ENCODE data around the gene HOOK1.
"Not testable (repeated sequence)": the region's sequence is repeated elsewhere in the genome, so short reads cannot be mapped to it uniquely, and the experiment has no call there.

The HOOK1 gene

GRCh38 chr1:59819566-59820438, 5.1 kb downstream of the HOOK1 start:
- FAIRE-seq, result peak; percentile 74
- DNase-seq (ENCODE audit: low spot score), result peak; percentile 10

GRCh38 chr1:59827055-59827643, 12.4 kb downstream of the HOOK1 start:
- FAIRE-seq, result peak; percentile 33
- DNase-seq (ENCODE audit: low spot score), result no peak

- DNase-seq (ENCODE audit: low spot score), result no peak
- no peak for FAIRE-seq
These were observed 13.4 kb downstream of the HOOK1 start for GRCh38 chr1:59828160-59828559.

GRCh38 chr1:59831529-59831928, 16.8 kb downstream of the HOOK1 start:
- no peak for DNase-seq (ENCODE audit: low spot score)

GRCh38 chr1:59833022-59833421, 18.3 kb downstream of the HOOK1 start:
- FAIRE-seq, result peak; percentile 22

More at GRCh38 chr1:59831529-59831928, 16.8 kb downstream of the HOOK1 start:
- no peak for FAIRE-seq

GRCh38 chr1:59833991-59834390, 19.2 kb downstream of the HOOK1 start:
- no peak for DNase-seq (ENCODE audit: low spot score)
- no peak for FAIRE-seq

More at GRCh38 chr1:59833022-59833421, 18.3 kb downstream of the HOOK1 start:
- DNase-seq (ENCODE audit: low spot score), result no peak

- DNase-seq (ENCODE audit: low spot score); FAIRE-seq: not testable (repeated sequence)
These were observed 23.1 kb downstream of the HOOK1 start for GRCh38 chr1:59837857-59838256.

GRCh38 chr1:59845091-59845490, 30.3 kb downstream of the HOOK1 start:
- FAIRE-seq (no peak), DNase-seq (ENCODE audit: low spot score) (no peak)

- no peak for DNase-seq (ENCODE audit: low spot score)
- FAIRE-seq, result no peak
These were observed 31.6 kb downstream of the HOOK1 start for GRCh38 chr1:59846209-59846894.

- no peak for FAIRE-seq
These were observed 32.1 kb downstream of the HOOK1 start for GRCh38 chr1:59846895-59847282.

GRCh38 chr1:59852117-59852516, 37.4 kb downstream of the HOOK1 start:
- FAIRE-seq (no peak), DNase-seq (ENCODE audit: low spot score) (no peak)

More at GRCh38 chr1:59846895-59847282, 32.1 kb downstream of the HOOK1 start:
- no peak for DNase-seq (ENCODE audit: low spot score)

- not testable (repeated sequence) for DNase-seq (ENCODE audit: low spot score); FAIRE-seq
These were observed 40.5 kb downstream of the HOOK1 start for GRCh38 chr1:59855297-59855696.

- no peak for FAIRE-seq
- DNase-seq (ENCODE audit: low spot score), result no peak
These were observed 42.1 kb downstream of the HOOK1 start for GRCh38 chr1:59856725-59857338.

- FAIRE-seq (no peak), DNase-seq (ENCODE audit: low spot score) (no peak)
These were observed 43.1 kb downstream of the HOOK1 start for GRCh38 chr1:59857679-59858354.

- DNase-seq (ENCODE audit: low spot score) (no peak), FAIRE-seq (no peak)
These were observed 51.7 kb downstream of the HOOK1 start for GRCh38 chr1:59866462-59866861.

- FAIRE-seq (no peak), DNase-seq (ENCODE audit: low spot score) (no peak)
These were observed 57.0 kb downstream of the HOOK1 start for GRCh38 chr1:59871746-59872145.

GRCh38 chr1:59877108-59877682, 62.4 kb downstream of the HOOK1 start:
- FAIRE-seq (no peak), DNase-seq (ENCODE audit: low spot score) (no peak)

- FAIRE-seq (no peak), DNase-seq (ENCODE audit: low spot score) (no peak)
These were observed 63.6 kb downstream of the HOOK1 start for GRCh38 chr1:59878370-59878769.

- no peak for FAIRE-seq
- DNase-seq (ENCODE audit: low spot score), result no peak
These were observed 64.8 kb downstream of the HOOK1 start for GRCh38 chr1:59879574-59879973.

GRCh38 chr1:59879996-59880505, 65.3 kb downstream of the HOOK1 start:
- FAIRE-seq (no peak), DNase-seq (ENCODE audit: low spot score) (no peak)

Measured in RCC 7860 (cell line).